Measurements from ENCODE around the gene WDR62.

WDR62 gene

DNA sequence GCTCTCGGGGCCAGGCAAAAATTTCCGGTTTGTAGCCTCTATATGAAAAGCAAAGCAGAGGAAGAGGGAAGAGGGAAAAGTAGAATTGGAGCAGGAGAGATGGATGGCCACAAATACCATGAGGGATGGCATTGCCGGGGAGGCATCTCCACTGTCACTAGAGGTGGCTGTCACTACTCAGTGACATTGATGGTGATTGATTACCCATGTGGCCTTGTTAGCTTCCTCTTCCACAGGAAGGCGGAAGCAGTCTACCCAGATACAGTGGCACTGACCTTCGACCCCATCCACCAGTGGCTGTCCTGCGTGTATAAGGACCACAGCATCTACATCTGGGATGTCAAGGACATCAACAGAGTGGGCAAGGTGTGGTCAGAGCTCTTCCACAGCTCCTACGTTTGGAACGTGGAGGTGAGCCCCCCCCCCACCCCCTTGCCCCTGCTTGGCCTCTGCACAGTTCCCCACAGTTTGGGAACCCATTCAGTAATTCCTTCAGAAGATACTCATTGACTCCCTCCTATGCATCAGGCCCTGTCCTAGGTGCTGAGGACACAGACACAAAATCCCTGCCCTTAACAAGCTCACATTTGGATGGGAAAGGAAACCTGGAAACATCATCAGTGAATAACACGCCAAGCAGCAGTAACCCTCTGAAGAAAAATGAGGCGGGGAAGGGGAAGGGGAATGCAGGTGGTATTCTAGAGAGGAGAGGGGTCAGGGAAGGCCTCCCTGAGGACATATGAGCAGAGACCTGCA, 18.6 kb downstream of the WDR62 start:
- in situ Hi-C loops (cut with MboI; ENCODE audit: low sequenced_read_pairs), result no loop called here

- in situ Hi-C loops (cut with MboI; ENCODE audit: low sequenced_read_pairs), result no loop called here
Measured at GRCh38 chr19:36079389-36079945, 24.8 kb downstream of the WDR62 start.

GRCh38 chr19:36081385-36081784, 26.7 kb downstream of the WDR62 start:
- in situ Hi-C loops (cut with MboI; ENCODE audit: low sequenced_read_pairs), result no loop called here

DNA sequence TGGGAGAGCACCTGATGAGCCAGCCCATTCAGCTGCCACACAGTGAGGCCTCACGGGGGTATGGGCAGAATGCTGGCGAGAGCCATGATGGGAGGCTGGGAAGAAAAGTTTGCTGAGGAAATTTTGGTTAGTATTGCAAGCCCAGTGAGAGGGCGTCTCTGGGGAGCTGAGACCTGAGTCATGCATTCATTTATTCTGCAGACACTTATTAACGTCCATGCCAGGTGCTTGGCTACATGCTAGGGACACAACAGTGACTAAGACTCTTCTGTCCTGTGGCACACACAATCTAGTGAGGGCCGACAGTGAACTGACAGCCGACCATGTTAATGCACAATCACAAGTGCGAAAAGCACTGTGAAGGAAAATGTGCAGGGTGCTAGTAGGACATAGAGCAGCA, 27.2 kb downstream of the WDR62 start:
- in situ Hi-C loops (cut with MboI; ENCODE audit: low sequenced_read_pairs), result no loop called here

DNA sequence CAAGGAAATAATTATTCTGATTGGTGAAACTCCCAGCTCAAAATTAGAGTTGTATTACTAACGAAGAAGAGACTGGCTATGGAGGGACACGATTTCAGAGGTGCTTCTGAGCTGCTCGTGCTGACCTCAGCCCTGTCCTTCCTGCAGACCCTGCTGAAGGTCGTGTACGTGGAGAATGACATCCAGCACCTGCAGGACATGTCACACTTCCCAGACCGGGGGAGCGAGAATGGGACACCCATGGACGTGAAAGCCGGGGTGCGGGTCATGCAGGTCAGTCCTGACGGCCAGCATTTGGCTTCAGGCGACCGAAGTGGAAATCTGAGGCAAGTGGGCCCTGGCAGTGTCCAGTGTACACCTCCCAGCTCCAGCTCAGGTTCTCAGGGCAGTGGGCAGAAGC, 28.2 kb downstream of the WDR62 start:
- in situ Hi-C loops (cut with MboI; ENCODE audit: low sequenced_read_pairs), result no loop called here

GRCh38 chr19:36084231-36085009, 29.7 kb downstream of the WDR62 start:
- in situ Hi-C loops (cut with MboI; ENCODE audit: low sequenced_read_pairs), result no loop called here

DNA sequence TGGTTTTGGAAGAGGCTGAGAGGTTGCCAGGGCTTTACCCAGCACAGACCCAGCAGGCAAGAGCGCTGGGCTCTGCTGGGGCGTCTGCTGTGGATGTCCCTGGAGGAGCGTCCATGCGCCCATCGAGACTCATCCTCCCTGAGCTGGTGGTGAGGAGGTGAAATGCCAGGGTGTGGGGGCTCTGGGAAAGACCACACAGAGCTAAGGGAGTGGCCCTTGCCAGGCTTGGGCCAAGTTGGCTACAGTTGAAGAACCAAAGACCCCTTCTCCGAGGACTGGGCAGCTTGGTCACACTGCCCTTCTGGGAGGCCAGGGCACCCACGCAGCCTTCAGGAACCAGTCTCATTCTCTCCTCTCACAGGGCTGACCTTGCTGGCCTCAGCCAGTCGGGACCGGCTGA, 31.6 kb downstream of the WDR62 start:
- in situ Hi-C loops (cut with MboI; ENCODE audit: low sequenced_read_pairs), result no loop called here

DNA sequence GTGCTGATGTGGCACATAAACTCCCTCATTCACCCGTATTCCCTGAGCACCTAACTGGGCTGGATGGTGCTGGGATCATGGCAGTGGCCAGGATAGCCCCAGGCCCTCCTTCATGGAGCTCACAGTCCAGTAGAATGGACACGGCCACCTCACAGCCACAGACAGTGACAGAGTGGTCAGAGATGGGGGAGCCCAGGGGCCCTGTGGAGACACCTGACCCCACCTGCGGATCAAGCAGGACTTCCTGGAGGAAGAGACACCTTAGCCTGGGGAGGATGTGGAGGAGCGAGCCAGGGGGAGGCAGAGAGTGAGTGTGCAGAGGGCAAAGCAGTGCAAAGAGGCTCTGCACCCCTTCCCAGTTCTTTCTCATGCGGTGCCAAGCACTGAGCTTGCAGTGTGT, 35.1 kb downstream of the WDR62 start:
- in situ Hi-C loops (cut with MboI; ENCODE audit: low sequenced_read_pairs), result no loop called here

GRCh38 chr19:36090910-36091695, 36.4 kb downstream of the WDR62 start:
- in situ Hi-C loops (cut with MboI; ENCODE audit: low sequenced_read_pairs), result no loop called here

GRCh38 chr19:36092566-36092965, 37.9 kb downstream of the WDR62 start:
- in situ Hi-C loops (cut with MboI; ENCODE audit: low sequenced_read_pairs), result no loop called here

- in situ Hi-C loops (cut with MboI; ENCODE audit: low sequenced_read_pairs), result no loop called here
Measured at GRCh38 chr19:36093146-36093662, 38.5 kb downstream of the WDR62 start.

GRCh38 chr19:36093687-36094086, 39.0 kb downstream of the WDR62 start:
- in situ Hi-C loops (cut with MboI; ENCODE audit: low sequenced_read_pairs), result no loop called here

GRCh38 chr19:36097036-36097435, 42.3 kb downstream of the WDR62 start:
- in situ Hi-C loops (cut with MboI; ENCODE audit: low sequenced_read_pairs), result no loop called here

GRCh38 chr19:36099166-36099785, 44.6 kb downstream of the WDR62 start:
- in situ Hi-C loops (cut with MboI; ENCODE audit: low sequenced_read_pairs), result no loop called here

DNA sequence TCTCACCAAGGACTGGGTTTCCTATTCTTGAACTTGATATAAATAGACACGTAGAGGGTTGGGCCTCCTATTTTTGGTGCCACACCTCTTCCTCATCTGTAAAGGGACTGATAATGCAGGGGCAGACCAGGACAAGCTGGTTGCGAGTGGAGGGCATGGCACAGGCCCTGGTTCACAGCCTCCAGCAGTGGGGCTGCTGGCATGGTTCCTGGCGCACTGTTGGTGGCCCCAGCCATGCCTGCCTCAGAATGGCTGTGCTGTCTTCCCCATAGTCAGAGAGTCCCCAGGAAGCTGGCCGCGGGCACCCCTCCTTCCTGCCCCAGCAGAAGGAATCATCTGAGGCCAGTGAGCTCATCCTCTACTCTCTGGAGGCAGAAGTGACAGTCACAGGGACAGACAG, 45.8 kb downstream of the WDR62 start:
- in situ Hi-C loops (cut with MboI; ENCODE audit: low sequenced_read_pairs), result no loop called here

- in situ Hi-C loops (cut with MboI; ENCODE audit: low sequenced_read_pairs), result no loop called here
Measured at GRCh38 chr19:36101550-36102327, 47.0 kb downstream of the WDR62 start.

- in situ Hi-C loops (cut with MboI; ENCODE audit: low sequenced_read_pairs), result no loop called here
Measured at GRCh38 chr19:36103040-36103626, 48.4 kb downstream of the WDR62 start.

DNA sequence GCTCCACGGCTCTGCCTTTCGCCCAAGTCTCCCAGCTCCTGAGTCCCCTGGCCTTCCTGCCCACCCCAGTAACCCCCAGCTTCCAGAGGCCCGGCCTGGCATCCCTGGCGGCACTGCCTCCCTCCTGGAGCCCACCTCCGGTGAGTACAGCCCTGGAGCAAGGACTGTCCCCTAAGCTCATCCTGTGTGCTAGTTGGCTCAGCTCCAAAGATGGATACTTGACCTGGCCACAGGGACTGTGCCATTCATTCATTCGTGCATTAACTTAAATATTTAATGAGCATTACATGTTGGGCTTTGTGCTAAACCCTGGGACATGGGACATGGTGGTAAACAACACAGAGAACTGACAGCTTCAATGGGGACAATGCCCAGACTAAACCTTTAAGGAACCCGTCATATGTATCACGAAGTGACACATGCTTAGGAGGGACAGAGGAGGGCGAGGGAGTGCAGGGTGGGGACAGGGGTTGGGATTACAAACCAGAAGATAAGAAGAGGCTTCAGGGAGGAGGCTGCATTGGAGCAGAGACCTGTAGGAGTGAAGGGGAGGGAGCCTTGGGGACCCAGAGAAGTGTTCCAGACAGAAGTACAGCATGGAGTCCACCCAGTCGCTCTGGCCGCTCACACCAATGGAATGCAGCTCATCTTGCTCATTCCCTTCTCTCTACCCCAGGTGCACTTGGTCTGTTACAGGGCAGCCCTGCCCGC, 49.3 kb downstream of the WDR62 start:
- in situ Hi-C loops (cut with MboI; ENCODE audit: low sequenced_read_pairs), result no loop called here

DNA sequence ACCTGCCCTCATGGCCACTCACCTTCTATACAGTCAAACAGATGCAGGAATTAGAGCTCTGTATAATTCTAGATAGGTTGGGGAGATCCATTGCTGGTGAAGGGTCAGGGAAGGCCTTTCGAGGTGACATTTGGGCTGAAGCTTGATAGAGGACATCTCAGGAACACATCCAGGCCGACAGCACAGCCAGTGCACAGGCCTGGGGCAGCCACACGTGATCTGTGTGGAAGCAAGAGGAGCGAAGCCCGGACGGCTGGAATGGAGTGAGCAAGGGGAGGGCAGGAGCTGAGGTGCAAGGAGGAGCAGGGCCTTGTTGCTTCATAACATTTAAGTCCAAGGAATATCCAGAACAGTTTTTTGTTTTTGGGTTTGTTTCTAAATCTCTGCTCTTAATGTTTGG, 51.7 kb downstream of the WDR62 start:
- in situ Hi-C loops (cut with MboI; ENCODE audit: low sequenced_read_pairs), result no loop called here

Measured in HL-60/S4 treated with phorbol 12-myristate 13-acetate at 8.2 ng/mL for 4 days and 3 days (cell line).